Measurements from ENCODE around the gene PCDH15. TPM values are rescaled to one million over a fixed set of nuclear protein-coding genes. Genes with fewer than 3 reads are reported as not detected.

The PCDH15 gene
- total and polyA plus RNA-seq, 2 of the 4 experiments (the other 2 are of a cell fraction), result not detected

DNA sequence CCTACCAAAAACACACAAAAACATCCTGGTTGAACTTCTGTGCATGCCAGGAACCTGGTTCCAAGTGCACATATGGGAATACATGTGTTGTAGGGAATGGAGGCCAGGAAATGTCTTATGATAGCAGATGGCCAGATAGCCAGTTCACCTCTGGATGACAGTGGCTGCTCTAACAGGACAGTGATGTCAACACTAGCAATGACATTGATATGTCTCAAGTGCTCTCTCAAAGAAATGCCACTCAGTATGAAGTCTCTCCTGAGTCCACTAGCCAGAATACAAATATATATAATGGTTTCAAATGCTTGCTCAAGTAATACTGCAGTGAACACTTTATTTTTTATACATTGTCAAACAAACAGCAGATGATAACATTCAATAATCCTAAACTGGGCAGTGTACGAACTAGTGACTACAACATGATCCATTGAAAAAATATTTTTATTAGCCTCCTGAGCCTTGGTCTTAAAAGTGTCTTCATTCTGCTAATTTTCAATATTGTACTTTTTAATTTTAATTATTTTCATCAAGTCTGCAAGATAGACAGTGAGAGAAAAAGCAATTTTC, 26.0 kb upstream of the PCDH15 start:
- no peak overlapping the region for H2BK120ac ChIP-seq (ENCODE audit: low read depth, low read length)
- dilution Hi-C loops (cut with HindIII; ENCODE audit: low sequenced_read_pairs, unreplicated experiment) (no loop called here), in situ Hi-C loops (cut with MboI; ENCODE audit: low sequenced_read_pairs) (no loop called here), intact Hi-C loops (cut with micrococcal nuclease) (no loop called here)
- no peak overlapping the region for H2AK9ac ChIP-seq (replicated peaks; ENCODE audit: low read depth, low read length, poor library complexity)
- H3K27ac ChIP-seq (ENCODE audit: insufficient read depth, low read length), result no peak overlapping the region
- no peak for TF ChIP-seq MAZ (IDR thresholded peaks at IDR 0.05; ENCODE audit: borderline replicate concordance, low read depth, low read length)
- no peak for TF ChIP-seq POLR2A (IDR thresholded peaks at IDR 0.05; ENCODE audit: low read depth, low read length)
- no peak for TF ChIP-seq SMC3 (IDR thresholded peaks at IDR 0.05; ENCODE audit: low read depth, low read length)
- TF ChIP-seq RFX5 (IDR thresholded peaks at IDR 0.05; ENCODE audit: low read depth, low read length), result no peak
- TF ChIP-seq MAFK (IDR thresholded peaks at IDR 0.05; ENCODE audit: low read depth, low read length), result no peak
- TF ChIP-seq CEBPB (IDR thresholded peaks at IDR 0.05; ENCODE audit: low read depth, low read length), result no peak
- TF ChIP-seq, protein P1, sequence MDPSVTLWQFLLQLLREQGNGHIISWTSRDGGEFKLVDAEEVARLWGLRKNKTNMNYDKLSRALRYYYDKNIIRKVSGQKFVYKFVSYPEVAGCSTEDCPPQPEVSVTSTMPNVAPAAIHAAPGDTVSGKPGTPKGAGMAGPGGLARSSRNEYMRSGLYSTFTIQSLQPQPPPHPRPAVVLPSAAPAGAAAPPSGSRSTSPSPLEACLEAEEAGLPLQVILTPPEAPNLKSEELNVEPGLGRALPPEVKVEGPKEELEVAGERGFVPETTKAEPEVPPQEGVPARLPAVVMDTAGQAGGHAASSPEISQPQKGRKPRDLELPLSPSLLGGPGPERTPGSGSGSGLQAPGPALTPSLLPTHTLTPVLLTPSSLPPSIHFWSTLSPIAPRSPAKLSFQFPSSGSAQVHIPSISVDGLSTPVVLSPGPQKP (IDR thresholded peaks at IDR 0.05; ENCODE audit: borderline replicate concordance, low read depth, low read length), result no peak
- no peak for TF ChIP-seq NFE2L2 (IDR thresholded peaks at IDR 0.05; ENCODE audit: low read depth, low read length)
- no peak for TF ChIP-seq CHD1 (IDR thresholded peaks at IDR 0.05; ENCODE audit: low read depth, low read length)
- no peak for TF ChIP-seq RCOR1 (IDR thresholded peaks at IDR 0.05; ENCODE audit: insufficient replicate concordance, low read length)
- H3K9ac ChIP-seq (ENCODE audit: low read depth, low read length), result no peak overlapping the region
- no peaks in the 10 kb centered on the region for H3K79me1 ChIP-seq (ENCODE audit: low read depth in 1 of 2, low read length in 2 of 2)
- DNase-seq (no peak), ATAC-seq (ENCODE audit: low read depth) (no peak)
- H3K9me3 ChIP-seq (ENCODE audit: control insufficient read depth, insufficient read depth, low read length), result 0 out of 2 replicates have a peak, but pooled peaks cover 2% of the 10 kb centered on the region
- H3K9me1 ChIP-seq (ENCODE audit: insufficient read depth, low read length), result no peaks in the 10 kb centered on the region
- no peak overlapping the region for H2BK20ac ChIP-seq (ENCODE audit: low read depth, low read length)
- H3K4me1 ChIP-seq (ENCODE audit: control insufficient read depth, insufficient read depth, low read length), result no peaks in the 10 kb centered on the region
- no peak overlapping the region for H4K5ac ChIP-seq (ENCODE audit: low read depth, low read length)
- POLR2A ChIA-PET (ENCODE audit: unreplicated experiment), result no interaction called here
- no peak overlapping the region for H3K23ac ChIP-seq (ENCODE audit: low read depth, low read length)
- H3K4me3 ChIP-seq (ENCODE audit: insufficient read depth, low read depth, low read length), result no peak overlapping the region
- no TSS peak for BruUV-seq (replicated peaks)
- CTCF ChIA-PET, result no interaction called here
- H3K18ac ChIP-seq (ENCODE audit: low read depth, low read length), result no peak overlapping the region
- H4K91ac ChIP-seq (ENCODE audit: insufficient read depth, low read depth, low read length), result no peak overlapping the region
- H2AK5ac ChIP-seq (ENCODE audit: low read depth, low read length), result no peak overlapping the region
- H3K4ac ChIP-seq (ENCODE audit: low read depth, low read length), result no peak overlapping the region
- H3K36me3 ChIP-seq (ENCODE audit: control insufficient read depth, insufficient read depth, low read length), result no peaks in the 10 kb centered on the region
- H3K27me3 ChIP-seq (ENCODE audit: control insufficient read depth, insufficient read depth, low read length), result no peaks in the 10 kb centered on the region
- H2BK5ac ChIP-seq (ENCODE audit: low read depth, low read length, poor library complexity, severe bottlenecking), result no peak overlapping the region
- no peak overlapping the region for H3K4me2 ChIP-seq (ENCODE audit: low read depth, low read length)
- no peak overlapping the region for H2BK15ac ChIP-seq (ENCODE audit: low read depth, low read length)
- no peak overlapping the region for H3K14ac ChIP-seq (replicated peaks; ENCODE audit: low read depth, low read length)
- no peak overlapping the region for H2AFZ ChIP-seq (replicated peaks; ENCODE audit: low read length, poor library complexity)
- no peak overlapping the region for H4K8ac ChIP-seq (ENCODE audit: low read depth in 2 of 2, low read length in 2 of 2)
- no peak overlapping the region for H3K56ac ChIP-seq (ENCODE audit: extremely low read depth, insufficient read depth, low read length)
- H4K20me1 ChIP-seq (ENCODE audit: insufficient read depth, low read length), result no peaks in the 10 kb centered on the region
- no CpG with 5 or more reads among the region's 1 CpG for WGBS, 2 experiments (ENCODE audit: extremely low coverage in 2 of 2, insufficient read length in 1 of 2)

All from IMR-90 (cell line).